AG10803 (cell line): Measurements from ENCODE around the gene RORB.

Source experiments
- DNase-seq: peaks from one replicate; pipeline ENCODE4 v3.0.0; 2010; ENCODE audit warnings: low read depth
- H3K4me3 ChIP-seq: 2 replicates; pipeline ENCODE4 v1.5.1; 2011; ENCODE audit warnings: mild to moderate bottlenecking, low read length, control low read depth
- CTCF ChIP-seq: conservative IDR thresholded peaks from 2 replicates; pipeline ENCODE4 v1.5.1; 2011; ENCODE audit warnings: mild to moderate bottlenecking, low read length, control low read depth, inconsistent platforms

Gene RORB

GRCh38 chr9:74663439-74663838 is 166.3 kb downstream of the RORB start:
- TF ChIP-seq CTCF = no peak
- no peak overlapping the region for H3K4me3 ChIP-seq
- no peak for DNase-seq

- TF ChIP-seq CTCF = no peak
- DNase-seq = no peak
- H3K4me3 ChIP-seq = no peak overlapping the region
These were observed 169.6 kb downstream of the RORB start for GRCh38 chr9:74666625-74667316.

GRCh38 chr9:74672237-74672636 is 175.1 kb downstream of the RORB start:
- no peak for TF ChIP-seq CTCF
- no peak for DNase-seq
- H3K4me3 ChIP-seq = no peak overlapping the region

- no peak overlapping the region for H3K4me3 ChIP-seq
- TF ChIP-seq CTCF = no peak
- DNase-seq = no peak
These were observed 176.9 kb downstream of the RORB start for GRCh38 chr9:74674077-74674476.

- no peak for TF ChIP-seq CTCF
- no peak for DNase-seq
- H3K4me3 ChIP-seq = no peak overlapping the region
These were observed 184.8 kb downstream of the RORB start for GRCh38 chr9:74681906-74682305.

GRCh38 chr9:74683322-74683721 is 186.2 kb downstream of the RORB start:
- H3K4me3 ChIP-seq = no peak overlapping the region
- DNase-seq = no peak
- no peak for TF ChIP-seq CTCF

- no peak for TF ChIP-seq CTCF
- no peak overlapping the region for H3K4me3 ChIP-seq
- DNase-seq = no peak
These were observed 193.9 kb downstream of the RORB start for GRCh38 chr9:74691058-74691457.
